Astrocyte of the spinal cord (primary cell): Measurements from ENCODE around the gene MTUS2.

Experiments used
- DNase-seq: peaks from one replicate; pipeline ENCODE4 v3.0.0; 2011; ENCODE audit warnings: low read depth, low spot score
- H3K4me3 ChIP-seq: 2 replicates; pipeline ENCODE4 v1.5.1; 2011; ENCODE audit warnings: low read depth, mild to moderate bottlenecking, low read length, moderate library complexity
- in situ Hi-C: cut with HindIII; loops from 2 replicates; pipeline ENCODE4 v1.10.0; 2017; ENCODE audit warnings: low sequenced_read_pairs
- TF ChIP-seq, protein P1 (sequence below): IDR thresholded peaks from 2 replicates; pipeline ENCODE4 v1.5.1; 2012; ENCODE audit warnings: low read depth, mild to moderate bottlenecking, low read length, inconsistent platforms

The MTUS2 gene

DNA sequence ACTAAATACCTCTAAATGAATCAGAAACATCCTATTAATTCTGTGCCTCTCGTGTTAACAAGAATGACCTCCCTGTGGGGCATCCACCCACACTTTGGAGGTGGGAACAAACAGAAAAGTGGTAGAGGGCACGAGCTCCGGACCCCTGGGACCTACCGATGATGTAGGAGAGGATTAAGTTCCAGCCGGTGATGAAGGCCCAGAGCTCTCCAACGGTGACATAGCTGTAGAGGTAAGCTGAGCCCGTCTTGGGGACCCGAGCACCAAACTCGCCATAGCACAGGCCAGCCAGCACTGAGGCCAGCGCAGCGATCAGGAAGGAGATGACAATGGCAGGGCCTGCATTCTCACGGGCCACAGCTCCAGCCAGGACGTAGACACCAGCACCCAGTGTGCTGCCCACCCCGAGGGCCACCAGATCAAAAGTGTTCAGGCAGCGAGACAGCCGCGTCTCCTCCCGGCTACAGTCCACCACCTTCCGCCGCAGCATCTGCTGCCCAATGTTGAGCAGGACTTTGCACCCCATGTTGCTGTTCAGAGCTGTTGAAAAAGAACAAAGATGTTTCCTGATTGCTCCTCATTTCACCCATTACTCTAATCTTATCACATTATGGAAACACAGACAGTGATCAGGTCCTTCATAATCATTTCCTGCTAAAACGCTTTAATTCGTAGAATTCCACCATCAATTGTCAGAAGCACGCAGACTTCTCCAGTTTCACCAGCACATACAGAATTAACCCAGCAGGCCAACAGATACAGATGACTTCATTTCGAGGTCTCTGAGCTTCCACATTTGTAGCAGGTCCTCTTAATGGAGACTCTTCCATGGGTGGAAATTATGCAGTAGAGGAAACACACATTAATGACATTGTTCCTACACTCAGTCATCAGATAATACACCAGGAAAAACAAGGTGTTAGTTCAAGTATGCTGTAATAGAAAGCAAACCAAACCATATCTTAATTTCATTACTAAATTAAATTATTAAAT lies 715.8 kb downstream of the MTUS2 start:
- TF ChIP-seq, protein P1, sequence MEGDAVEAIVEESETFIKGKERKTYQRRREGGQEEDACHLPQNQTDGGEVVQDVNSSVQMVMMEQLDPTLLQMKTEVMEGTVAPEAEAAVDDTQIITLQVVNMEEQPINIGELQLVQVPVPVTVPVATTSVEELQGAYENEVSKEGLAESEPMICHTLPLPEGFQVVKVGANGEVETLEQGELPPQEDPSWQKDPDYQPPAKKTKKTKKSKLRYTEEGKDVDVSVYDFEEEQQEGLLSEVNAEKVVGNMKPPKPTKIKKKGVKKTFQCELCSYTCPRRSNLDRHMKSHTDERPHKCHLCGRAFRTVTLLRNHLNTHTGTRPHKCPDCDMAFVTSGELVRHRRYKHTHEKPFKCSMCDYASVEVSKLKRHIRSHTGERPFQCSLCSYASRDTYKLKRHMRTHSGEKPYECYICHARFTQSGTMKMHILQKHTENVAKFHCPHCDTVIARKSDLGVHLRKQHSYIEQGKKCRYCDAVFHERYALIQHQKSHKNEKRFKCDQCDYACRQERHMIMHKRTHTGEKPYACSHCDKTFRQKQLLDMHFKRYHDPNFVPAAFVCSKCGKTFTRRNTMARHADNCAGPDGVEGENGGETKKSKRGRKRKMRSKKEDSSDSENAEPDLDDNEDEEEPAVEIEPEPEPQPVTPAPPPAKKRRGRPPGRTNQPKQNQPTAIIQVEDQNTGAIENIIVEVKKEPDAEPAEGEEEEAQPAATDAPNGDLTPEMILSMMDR = no peak
- no peak overlapping the region for H3K4me3 ChIP-seq
- in situ Hi-C loops = no loop called here
- peak; percentile 58 for DNase-seq

DNA sequence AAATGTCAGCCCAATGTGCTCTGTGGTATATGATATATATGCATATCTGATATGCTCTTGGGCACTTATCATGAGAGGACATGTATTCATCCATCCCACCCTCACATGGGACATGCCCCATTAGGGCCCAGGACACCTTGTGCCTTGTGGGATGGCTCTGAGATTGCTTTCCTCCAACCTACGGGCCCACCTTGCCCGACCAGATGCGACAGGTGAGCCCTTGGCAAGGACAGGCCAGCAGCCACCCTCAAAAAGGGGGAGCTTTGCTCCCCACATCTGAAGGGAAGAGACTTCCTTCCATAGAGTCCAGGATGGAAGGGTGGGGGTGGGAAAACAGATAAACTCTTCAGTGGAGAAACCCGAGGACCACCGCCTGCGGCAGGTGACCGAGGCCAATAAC lies 716.7 kb downstream of the MTUS2 start:
- DNase-seq = no peak
- TF ChIP-seq, protein P1 = no peak
- in situ Hi-C loops = no loop called here
- H3K4me3 ChIP-seq = no peak overlapping the region

DNA sequence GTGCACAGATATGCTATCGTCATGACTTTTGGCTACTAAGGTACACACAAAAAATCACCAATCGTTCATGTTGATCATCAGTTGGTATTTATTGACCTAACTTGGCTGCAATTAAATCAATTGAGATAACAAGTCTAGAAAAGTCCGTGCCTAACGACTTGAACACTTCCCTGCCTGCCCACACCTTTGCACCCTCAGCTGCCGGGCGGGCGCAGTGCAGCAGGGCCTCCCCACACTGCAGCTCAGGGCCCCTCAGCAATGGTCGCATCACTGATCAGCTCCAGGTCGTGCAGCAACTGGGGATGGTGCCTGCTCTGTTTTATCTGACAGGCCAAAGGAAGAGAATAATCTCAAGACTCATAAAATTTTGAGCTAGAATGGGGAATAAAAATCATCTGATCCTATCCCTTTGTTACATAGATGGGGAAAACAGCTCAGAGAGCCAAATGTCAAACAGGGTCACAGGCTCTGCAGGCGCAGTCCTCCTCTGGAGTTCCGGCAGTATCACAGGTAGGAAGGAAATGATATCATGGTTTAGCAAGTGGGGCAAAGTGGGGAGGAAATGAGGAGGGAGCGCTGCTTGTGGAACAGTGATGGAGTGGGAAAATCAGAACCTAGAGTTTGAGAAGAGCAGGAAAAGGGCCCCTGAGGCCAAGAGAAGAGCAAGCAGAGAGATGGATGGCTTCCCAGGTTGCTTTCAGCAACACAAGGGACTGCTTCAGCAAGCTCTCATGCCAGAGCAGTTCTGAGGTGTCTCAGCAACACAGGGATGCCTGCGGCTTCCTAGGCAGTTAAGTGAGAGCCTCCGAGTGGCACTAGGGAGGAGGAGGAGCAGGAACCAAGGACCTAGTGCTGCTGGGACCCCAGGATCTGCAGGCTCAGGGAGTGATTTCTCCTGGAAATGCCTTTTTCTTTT lies 717.9 kb downstream of the MTUS2 start:
- no peak overlapping the region for H3K4me3 ChIP-seq
- no peak for DNase-seq
- TF ChIP-seq, protein P1 = no peak
- in situ Hi-C loops = no loop called here

DNA sequence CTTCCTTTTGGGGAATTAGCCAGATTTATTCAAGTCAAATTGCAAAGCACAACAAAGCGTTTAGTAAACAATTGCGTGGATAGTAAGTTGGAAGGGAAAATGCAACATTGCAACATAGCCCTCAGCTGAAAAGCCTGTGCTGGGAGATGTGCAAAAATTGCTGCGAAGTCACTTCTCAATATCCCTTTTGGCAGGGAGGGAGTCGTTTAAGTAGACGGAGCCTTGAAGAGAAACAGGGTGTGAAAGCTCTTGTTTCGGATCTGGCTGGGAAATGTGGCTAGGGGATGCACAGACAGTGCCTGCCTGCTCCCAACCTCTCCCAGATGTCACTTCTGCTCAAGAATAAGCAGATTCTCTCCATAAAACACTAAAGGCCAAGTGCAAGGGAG lies 718.5 kb downstream of the MTUS2 start:
- no peak for DNase-seq
- in situ Hi-C loops = no loop called here
- TF ChIP-seq, protein P1 = no peak
- no peak overlapping the region for H3K4me3 ChIP-seq

DNA sequence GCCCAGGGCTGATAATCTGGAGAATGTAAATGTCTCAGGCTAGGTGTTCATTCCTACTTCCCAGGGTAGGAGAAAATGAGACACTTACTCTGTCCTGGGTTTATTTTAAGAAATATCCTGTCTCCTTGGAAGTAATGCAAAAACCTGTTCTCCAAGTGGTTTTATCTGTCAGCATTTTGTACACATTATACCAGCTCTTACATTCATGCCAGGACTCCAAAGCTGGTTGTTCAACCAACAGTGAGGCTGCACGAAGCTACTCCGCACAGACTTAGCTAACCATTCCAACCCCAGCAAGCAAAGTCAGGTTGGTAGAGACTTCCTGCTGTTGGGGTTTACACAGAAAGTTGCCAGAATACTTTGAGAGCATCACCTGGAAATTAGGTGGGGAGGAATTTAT lies 719.7 kb downstream of the MTUS2 start:
- DNase-seq = no peak
- H3K4me3 ChIP-seq = no peak overlapping the region
- TF ChIP-seq, protein P1 = no peak
- in situ Hi-C loops = no loop called here

DNA sequence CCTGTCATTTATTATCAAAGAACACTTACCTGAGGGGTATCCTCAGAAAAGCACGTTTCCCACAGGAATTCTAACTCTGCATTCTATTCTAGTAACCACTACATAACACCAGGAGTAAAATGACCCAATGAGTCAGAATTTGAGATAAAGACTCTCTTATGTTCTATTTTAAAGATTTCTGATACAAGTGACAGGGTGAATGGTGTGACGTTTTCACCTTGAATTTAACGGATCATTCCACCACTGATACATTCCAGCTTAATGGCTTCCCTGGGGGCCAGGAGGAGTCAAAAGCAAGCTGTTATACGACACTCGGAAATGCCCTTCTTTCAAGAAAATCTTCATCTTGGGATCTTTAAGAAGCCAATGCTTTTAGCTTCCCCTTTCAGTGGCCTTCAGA lies 720.2 kb downstream of the MTUS2 start:
- TF ChIP-seq, protein P1 = no peak
- in situ Hi-C loops = no loop called here
- no peak for DNase-seq
- no peak overlapping the region for H3K4me3 ChIP-seq
